ENCODE measurements around the gene NEK2.
"Not testable (repeated sequence)": the region's sequence is repeated elsewhere in the genome, so short reads cannot be mapped to it uniquely, and the experiment has no call there.

NEK2 gene

DNA sequence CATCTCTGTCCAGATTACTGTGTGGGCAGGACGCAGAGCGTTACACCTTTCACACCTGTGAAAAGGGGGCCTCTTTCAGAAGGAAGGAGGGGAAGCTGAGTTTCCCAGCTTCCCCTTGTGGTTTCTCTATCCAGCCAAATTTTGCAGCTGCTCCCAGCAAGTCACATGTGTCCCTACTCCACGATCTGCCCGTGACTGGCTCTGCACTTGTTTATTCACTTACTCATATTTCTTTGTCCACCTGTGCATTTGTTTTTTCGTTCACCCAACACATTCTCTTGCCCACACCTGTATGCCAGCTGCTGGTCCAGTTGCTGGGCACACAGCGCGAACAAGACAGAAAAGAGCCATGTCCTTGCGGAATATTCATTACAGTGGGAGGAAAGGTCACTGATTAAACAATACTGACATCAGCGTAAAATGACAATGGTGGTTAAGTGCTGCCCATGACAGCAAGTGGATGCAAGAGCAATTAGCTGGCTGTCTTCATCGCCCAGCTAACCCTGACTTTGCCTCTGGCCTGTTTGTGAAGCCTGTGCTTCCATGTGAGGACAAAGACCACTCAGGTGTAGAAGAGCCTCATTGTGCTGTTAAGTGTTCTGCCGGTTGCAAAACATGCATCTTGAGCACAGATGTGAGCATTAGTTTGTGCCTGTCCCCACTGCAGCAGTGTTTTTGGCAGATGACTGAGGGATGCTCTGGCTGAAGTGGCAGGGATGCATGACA is 28.6 kb upstream of the NEK2 start:
- TF ChIP-seq, protein P1, sequence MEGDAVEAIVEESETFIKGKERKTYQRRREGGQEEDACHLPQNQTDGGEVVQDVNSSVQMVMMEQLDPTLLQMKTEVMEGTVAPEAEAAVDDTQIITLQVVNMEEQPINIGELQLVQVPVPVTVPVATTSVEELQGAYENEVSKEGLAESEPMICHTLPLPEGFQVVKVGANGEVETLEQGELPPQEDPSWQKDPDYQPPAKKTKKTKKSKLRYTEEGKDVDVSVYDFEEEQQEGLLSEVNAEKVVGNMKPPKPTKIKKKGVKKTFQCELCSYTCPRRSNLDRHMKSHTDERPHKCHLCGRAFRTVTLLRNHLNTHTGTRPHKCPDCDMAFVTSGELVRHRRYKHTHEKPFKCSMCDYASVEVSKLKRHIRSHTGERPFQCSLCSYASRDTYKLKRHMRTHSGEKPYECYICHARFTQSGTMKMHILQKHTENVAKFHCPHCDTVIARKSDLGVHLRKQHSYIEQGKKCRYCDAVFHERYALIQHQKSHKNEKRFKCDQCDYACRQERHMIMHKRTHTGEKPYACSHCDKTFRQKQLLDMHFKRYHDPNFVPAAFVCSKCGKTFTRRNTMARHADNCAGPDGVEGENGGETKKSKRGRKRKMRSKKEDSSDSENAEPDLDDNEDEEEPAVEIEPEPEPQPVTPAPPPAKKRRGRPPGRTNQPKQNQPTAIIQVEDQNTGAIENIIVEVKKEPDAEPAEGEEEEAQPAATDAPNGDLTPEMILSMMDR (IDR thresholded peaks at IDR 0.05; ENCODE audit: borderline replicate concordance, insufficient read depth, low read depth, low read length) = no peak
- no peak overlapping the region for H3K4me3 ChIP-seq (ENCODE audit: low read depth, low read length)

- TF ChIP-seq, protein P1 (IDR thresholded peaks at IDR 0.05; ENCODE audit: borderline replicate concordance, insufficient read depth, low read depth, low read length) = no peak
- H3K4me3 ChIP-seq (ENCODE audit: low read depth, low read length) = no peak overlapping the region
These were observed 26.3 kb upstream of the NEK2 start for GRCh38 chr1:211701733-211702132.

- H3K4me3 ChIP-seq (ENCODE audit: low read depth, low read length) = no peak overlapping the region
- TF ChIP-seq, protein P1 (IDR thresholded peaks at IDR 0.05; ENCODE audit: borderline replicate concordance, insufficient read depth, low read depth, low read length) = no peak
These were observed 23.6 kb upstream of the NEK2 start for GRCh38 chr1:211699059-211699458.

DNA sequence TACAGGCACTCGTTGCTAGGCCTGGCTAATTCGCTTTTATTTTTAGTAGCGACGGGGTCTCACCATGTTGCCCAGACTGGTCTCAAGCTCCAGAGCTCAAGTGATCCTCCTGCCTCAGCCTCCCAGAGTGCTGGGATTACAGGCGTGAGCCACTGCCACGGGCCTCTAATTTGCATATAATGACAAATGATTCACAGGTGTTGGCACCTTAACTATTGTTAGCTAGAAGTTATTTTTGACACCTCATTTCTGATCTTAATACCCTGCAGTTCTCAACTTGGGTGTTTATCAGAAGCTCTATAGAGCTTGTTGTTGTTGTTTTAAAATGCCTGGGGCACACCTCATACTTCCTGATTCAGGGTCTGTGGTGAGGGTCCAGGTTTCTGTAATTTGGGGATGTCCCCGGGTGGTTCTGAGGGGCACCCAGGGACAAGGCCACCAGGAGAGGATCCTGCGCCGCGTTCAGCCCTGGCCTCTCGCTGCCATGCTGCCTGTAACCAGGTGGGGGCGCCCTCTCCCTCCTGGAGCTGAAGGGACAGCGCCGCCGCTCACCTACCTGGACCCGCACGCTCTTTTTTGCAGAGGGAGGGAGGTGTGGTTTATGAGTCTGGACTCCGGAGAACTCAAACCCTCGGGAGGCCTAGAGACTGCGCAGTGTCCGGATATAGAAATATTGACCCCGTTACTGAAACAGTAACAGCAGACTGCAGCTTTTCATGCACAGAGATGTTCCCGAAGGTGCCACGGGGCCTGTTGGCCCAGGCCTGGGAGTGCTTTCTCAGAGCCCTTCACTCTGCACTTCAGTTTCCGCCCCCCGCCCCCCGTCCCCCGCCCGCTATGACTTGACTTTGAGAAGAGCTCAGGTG is 23.0 kb upstream of the NEK2 start:
- peak overlapping the region; percentile 12 for H3K4me3 ChIP-seq (ENCODE audit: low read depth, low read length)
- TF ChIP-seq, protein P1 (IDR thresholded peaks at IDR 0.05; ENCODE audit: borderline replicate concordance, insufficient read depth, low read depth, low read length) = peak; percentile 99

GRCh38 chr1:211697356-211697755 is 21.9 kb upstream of the NEK2 start:
- TF ChIP-seq, protein P1 (IDR thresholded peaks at IDR 0.05; ENCODE audit: borderline replicate concordance, insufficient read depth, low read depth, low read length) = no peak
- no peak overlapping the region for H3K4me3 ChIP-seq (ENCODE audit: low read depth, low read length)

- TF ChIP-seq, protein P1 (IDR thresholded peaks at IDR 0.05; ENCODE audit: borderline replicate concordance, insufficient read depth, low read depth, low read length) = no peak
- no peak overlapping the region for H3K4me3 ChIP-seq (ENCODE audit: low read depth, low read length)
These were observed 19.9 kb upstream of the NEK2 start for GRCh38 chr1:211695135-211695816.

DNA sequence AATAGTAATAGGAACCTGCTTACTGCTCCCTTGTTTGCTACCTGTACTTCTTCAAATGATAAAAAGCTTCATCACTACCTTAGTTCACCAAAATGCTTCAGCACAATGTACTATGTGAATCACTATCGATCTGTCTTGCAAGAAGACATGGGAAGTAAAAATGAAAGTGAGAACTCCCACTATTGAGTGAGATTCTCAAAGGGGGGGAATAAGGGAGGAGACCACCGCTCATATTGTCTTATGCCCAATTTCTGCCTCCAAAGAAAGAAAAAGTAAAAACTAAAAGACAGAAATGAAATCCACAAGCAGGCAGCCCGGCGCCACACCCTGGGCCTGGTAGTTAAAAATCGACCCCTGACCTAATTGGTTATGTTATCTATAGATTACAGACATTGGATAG is 18.5 kb upstream of the NEK2 start:
- not testable (repeated sequence) for H3K4me3 ChIP-seq (ENCODE audit: low read depth, low read length)

Measured in GM12875 (cell line).